Neural cell (in vitro differentiated cells): Measurements from ENCODE around the gene EIF4H. TPM values are rescaled to one million over a fixed set of nuclear protein-coding genes. Genes with fewer than 3 reads are reported as not detected.

Experiments
- H2AFZ ChIP-seq: fragments of 200-600, 300-800 bp; sonication (generic), shearing (Covaris generic); 2 replicates; pipeline ENCODE4 v1.6.0; 2014; ENCODE audit warnings: low read depth, mild to moderate bottlenecking, antibody characterized with exemption, low read length, moderate library complexity
- H3F3A ChIP-seq: fragments of 200-600 bp; shearing (Covaris generic); 2 replicates; pipeline ENCODE4 v1.6.1; 2016; ENCODE audit warnings: mild to moderate bottlenecking, moderate library complexity, mixed read lengths, antibody characterized with exemption, low read length; ENCODE audit not compliant: insufficient read depth, poor library complexity, severe bottlenecking
- H3K27ac ChIP-seq: fragments of 200-600, 300-800 bp; sonication (generic), shearing (Covaris generic); 2 replicates; pipeline ENCODE4 v1.5.1; 2014; ENCODE audit warnings: mild to moderate bottlenecking, low read length, moderate library complexity
- H3K27me3 ChIP-seq: fragments of 300-800, 200-600 bp; sonication (generic), shearing (Covaris generic); 2 replicates; pipeline ENCODE4 v1.6.0; 2014; ENCODE audit warnings: mild to moderate bottlenecking, low read depth, low read length, moderate library complexity; ENCODE audit not compliant: insufficient read depth
- H3K36me3 ChIP-seq: fragments of 300-800, 200-600 bp; sonication (generic), shearing (Covaris generic); 2 replicates; pipeline ENCODE4 v1.5.1; 2014; ENCODE audit warnings: mild to moderate bottlenecking, antibody characterized with exemption, low read length, moderate library complexity; ENCODE audit not compliant: insufficient read depth
- H3K4me2 ChIP-seq: fragments of 300-800, 200-600 bp; sonication (generic), shearing (Covaris generic); 2 replicates; pipeline ENCODE4 v1.6.0; 2014; ENCODE audit warnings: mild to moderate bottlenecking, low read length
- H3K4me3 ChIP-seq: fragments of 300-800, 200-600 bp; sonication (generic), shearing (Covaris generic); 2 replicates; pipeline ENCODE4 v1.5.1; 2014; ENCODE audit warnings: mild to moderate bottlenecking, low read length, moderate library complexity
- H3K79me2 ChIP-seq: fragments of 200-600 bp; shearing (Covaris generic); replicated peaks from 2 replicates; pipeline ENCODE4 v1.6.0; 2014; ENCODE audit warnings: mild to moderate bottlenecking, low read length, moderate library complexity; ENCODE audit not compliant: insufficient read depth
- H3K9ac ChIP-seq: fragments of 300-800, 200-600 bp; sonication (generic), shearing (Covaris generic); 2 replicates; pipeline ENCODE4 v1.6.1; 2016; ENCODE audit warnings: mild to moderate bottlenecking, low read length, mixed read lengths
- H3K9me2 ChIP-seq: fragments of 200-600 bp; shearing (Covaris generic); 2 replicates; pipeline ENCODE4 v1.6.1; 2016; ENCODE audit warnings: mild to moderate bottlenecking, low read length, mixed read lengths; ENCODE audit not compliant: insufficient read depth
- H3K9me3 ChIP-seq: fragments of 200-600, 300-800 bp; sonication (generic), shearing (Covaris generic); 2 replicates; pipeline ENCODE4 v1.6.1; 2016; ENCODE audit warnings: mild to moderate bottlenecking, mixed run types, low read length, moderate library complexity, mixed read lengths
- H4K20me1 ChIP-seq: fragments of 200-600 bp; shearing (Covaris generic); 2 replicates; pipeline ENCODE4 v1.6.1; 2016; ENCODE audit warnings: mild to moderate bottlenecking, mixed run types; ENCODE audit not compliant: insufficient read depth
- EP300 ChIP-seq: fragments of 450-650 bp; conservative IDR thresholded peaks from 2 replicates; pipeline ENCODE4 v1.6.1; 2014; ENCODE audit warnings: antibody characterized with exemption, mild to moderate bottlenecking, moderate library complexity; ENCODE audit not compliant: poor library complexity, severe bottlenecking
- EZH2 ChIP-seq: fragments of 200-600, 300-800 bp; shearing (Covaris generic), sonication (generic); IDR thresholded peaks from 2 replicates; pipeline ENCODE4 v1.6.1; 2014; ENCODE audit warnings: antibody characterized with exemption, low read length, borderline replicate concordance, mild to moderate bottlenecking; ENCODE audit not compliant: insufficient read depth, poor library complexity, severe bottlenecking
- MXI1 ChIP-seq: fragments of 450-650 bp; conservative IDR thresholded peaks from 2 replicates; pipeline ENCODE4 v1.6.1; 2014; ENCODE audit warnings: antibody characterized with exemption, mild to moderate bottlenecking; ENCODE audit not compliant: poor library complexity, severe bottlenecking
- POLR2AphosphoS5 ChIP-seq: IDR thresholded peaks from 2 replicates; pipeline ENCODE4 v1.6.1; 2012
- RAD21 ChIP-seq: fragments of 450-650 bp; conservative IDR thresholded peaks from 2 replicates; pipeline ENCODE4 v1.6.1; 2014; ENCODE audit warnings: antibody characterized with exemption, mild to moderate bottlenecking, moderate library complexity
- SMC3 ChIP-seq: fragments of 450-650 bp; conservative IDR thresholded peaks from 2 replicates; pipeline ENCODE4 v1.6.1; 2014; ENCODE audit warnings: antibody characterized with exemption, mild to moderate bottlenecking, moderate library complexity; ENCODE audit not compliant: poor library complexity
- TAF1 ChIP-seq: IDR thresholded peaks from 2 replicates; pipeline ENCODE4 v1.6.1; 2012; ENCODE audit warnings: low read depth
- polyA plus RNA-seq: library from polyadenylated mRNA; depleted of rRNA; stranded (reverse); fragments of >200 nt; gene quantifications from 2 replicates; pipeline ENCODE4 v1.2.3, GENCODE V29; 2014
- TF ChIP-seq, protein P1 (sequence below): IDR thresholded peaks from 2 replicates; pipeline ENCODE4 v1.6.1; 2012; ENCODE audit warnings: borderline replicate concordance
- TF ChIP-seq, protein P2 (sequence below): fragments of 450-650 bp; IDR thresholded peaks from 2 replicates; pipeline ENCODE4 v1.5.1; 2014; ENCODE audit warnings: antibody characterized with exemption, mild to moderate bottlenecking, moderate library complexity; ENCODE audit not compliant: poor library complexity, severe bottlenecking

Gene EIF4H
- polyA plus RNA-seq, 1 donor from 2014 or later = 170 TPM

DNA sequence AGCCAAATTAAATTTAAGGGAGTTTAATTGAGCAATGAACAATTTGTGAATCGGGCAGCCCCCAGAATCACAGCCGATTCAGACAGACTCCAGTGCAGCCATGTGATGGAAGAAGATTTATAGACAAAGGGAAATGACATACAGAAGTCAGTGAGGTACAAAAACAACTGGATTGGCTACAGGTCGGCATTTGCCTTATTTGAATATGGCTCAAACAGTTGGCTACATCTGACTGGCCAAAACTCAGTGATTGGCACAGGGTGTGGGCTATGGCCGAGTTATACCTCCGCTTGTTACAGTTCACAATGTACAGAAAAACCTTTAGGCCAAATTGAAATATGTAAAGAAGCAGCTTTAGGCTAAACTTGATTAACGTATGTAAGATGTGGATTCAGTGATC, 30.8 kb upstream of the EIF4H start:
- Histone ChIP-seq H3K36me3 (no peaks in the 10 kb centered on the region), H3F3A (no peaks in the 10 kb centered on the region), H3K27me3 (no peaks in the 10 kb centered on the region), H3K79me2 (no peaks in the 10 kb centered on the region), H3K27ac (no peak overlapping the region), H3K9me3 (no peaks in the 10 kb centered on the region), H3K4me2 (no peak overlapping the region), H3K9ac (no peak overlapping the region), H2AFZ (no peak overlapping the region), H3K9me2 (no peaks in the 10 kb centered on the region), H4K20me1 (no peaks in the 10 kb centered on the region), H3K4me3 (no peak overlapping the region)
- TF ChIP-seq SMC3 (no peak), POLR2AphosphoS5 (no peak), EP300 (no peak), RAD21 (no peak), TAF1 (no peak), EZH2 (no peak), MXI1 (no peak)
- TF ChIP-seq, protein P1, sequence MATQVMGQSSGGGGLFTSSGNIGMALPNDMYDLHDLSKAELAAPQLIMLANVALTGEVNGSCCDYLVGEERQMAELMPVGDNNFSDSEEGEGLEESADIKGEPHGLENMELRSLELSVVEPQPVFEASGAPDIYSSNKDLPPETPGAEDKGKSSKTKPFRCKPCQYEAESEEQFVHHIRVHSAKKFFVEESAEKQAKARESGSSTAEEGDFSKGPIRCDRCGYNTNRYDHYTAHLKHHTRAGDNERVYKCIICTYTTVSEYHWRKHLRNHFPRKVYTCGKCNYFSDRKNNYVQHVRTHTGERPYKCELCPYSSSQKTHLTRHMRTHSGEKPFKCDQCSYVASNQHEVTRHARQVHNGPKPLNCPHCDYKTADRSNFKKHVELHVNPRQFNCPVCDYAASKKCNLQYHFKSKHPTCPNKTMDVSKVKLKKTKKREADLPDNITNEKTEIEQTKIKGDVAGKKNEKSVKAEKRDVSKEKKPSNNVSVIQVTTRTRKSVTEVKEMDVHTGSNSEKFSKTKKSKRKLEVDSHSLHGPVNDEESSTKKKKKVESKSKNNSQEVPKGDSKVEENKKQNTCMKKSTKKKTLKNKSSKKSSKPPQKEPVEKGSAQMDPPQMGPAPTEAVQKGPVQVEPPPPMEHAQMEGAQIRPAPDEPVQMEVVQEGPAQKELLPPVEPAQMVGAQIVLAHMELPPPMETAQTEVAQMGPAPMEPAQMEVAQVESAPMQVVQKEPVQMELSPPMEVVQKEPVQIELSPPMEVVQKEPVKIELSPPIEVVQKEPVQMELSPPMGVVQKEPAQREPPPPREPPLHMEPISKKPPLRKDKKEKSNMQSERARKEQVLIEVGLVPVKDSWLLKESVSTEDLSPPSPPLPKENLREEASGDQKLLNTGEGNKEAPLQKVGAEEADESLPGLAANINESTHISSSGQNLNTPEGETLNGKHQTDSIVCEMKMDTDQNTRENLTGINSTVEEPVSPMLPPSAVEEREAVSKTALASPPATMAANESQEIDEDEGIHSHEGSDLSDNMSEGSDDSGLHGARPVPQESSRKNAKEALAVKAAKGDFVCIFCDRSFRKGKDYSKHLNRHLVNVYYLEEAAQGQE = no peak
- TF ChIP-seq, protein P2, sequence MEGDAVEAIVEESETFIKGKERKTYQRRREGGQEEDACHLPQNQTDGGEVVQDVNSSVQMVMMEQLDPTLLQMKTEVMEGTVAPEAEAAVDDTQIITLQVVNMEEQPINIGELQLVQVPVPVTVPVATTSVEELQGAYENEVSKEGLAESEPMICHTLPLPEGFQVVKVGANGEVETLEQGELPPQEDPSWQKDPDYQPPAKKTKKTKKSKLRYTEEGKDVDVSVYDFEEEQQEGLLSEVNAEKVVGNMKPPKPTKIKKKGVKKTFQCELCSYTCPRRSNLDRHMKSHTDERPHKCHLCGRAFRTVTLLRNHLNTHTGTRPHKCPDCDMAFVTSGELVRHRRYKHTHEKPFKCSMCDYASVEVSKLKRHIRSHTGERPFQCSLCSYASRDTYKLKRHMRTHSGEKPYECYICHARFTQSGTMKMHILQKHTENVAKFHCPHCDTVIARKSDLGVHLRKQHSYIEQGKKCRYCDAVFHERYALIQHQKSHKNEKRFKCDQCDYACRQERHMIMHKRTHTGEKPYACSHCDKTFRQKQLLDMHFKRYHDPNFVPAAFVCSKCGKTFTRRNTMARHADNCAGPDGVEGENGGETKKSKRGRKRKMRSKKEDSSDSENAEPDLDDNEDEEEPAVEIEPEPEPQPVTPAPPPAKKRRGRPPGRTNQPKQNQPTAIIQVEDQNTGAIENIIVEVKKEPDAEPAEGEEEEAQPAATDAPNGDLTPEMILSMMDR = no peak

DNA sequence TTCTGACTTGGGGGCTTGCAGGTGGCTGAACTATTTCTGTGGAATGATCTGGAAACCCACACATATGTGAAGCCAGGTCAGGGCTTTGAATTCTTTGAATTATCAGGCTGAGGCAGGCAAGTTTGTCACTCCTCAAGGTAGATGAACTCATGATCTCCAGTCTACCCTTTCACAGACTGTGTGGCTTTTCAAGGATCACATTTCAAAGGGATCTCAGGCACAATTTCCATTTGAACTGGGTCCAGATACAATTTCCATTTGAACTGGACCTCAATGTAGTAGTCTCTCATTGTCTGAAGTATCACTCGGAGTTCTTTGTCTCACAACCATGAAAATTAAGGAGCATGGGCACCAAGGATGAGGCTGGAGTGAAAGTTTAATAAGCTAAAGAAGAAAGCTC, 25.7 kb upstream of the EIF4H start:
- Histone ChIP-seq H3K79me2 (no peaks in the 10 kb centered on the region), H3K4me2 (no peak overlapping the region), H3K27me3 (no peaks in the 10 kb centered on the region), H4K20me1 (no peaks in the 10 kb centered on the region), H2AFZ (no peak overlapping the region), H3K36me3 (no peaks in the 10 kb centered on the region), H3K9ac (no peak overlapping the region), H3K27ac (no peak overlapping the region), H3K4me3 (no peak overlapping the region), H3K9me3 (no peaks in the 10 kb centered on the region), H3K9me2 (no peaks in the 10 kb centered on the region), H3F3A (no peaks in the 10 kb centered on the region)
- TF ChIP-seq POLR2AphosphoS5 (no peak), EP300 (no peak), EZH2 (no peak), MXI1 (no peak), RAD21 (no peak), SMC3 (no peak), TAF1 (no peak)
- TF ChIP-seq, protein P1 = no peak
- TF ChIP-seq, protein P2 = no peak
